Liver (tissue), 3 donors: ENCODE data around the gene RTL10.

Experiments
- CTCF ChIP-seq: fragments of 150-350 bp; IDR thresholded peaks from 2 replicates; pipeline ENCODE4 v1.5.1; 2017; ENCODE audit warnings: improper control_type of control experiment, low read depth, low read length; ENCODE audit not compliant: missing input control
- SP1 ChIP-seq: IDR thresholded peaks from 2 replicates; pipeline ENCODE4 v1.6.1; 2018; ENCODE audit warnings: antibody characterized with exemption, mild to moderate bottlenecking
- TF ChIP-seq, protein P1 (sequence below): IDR thresholded peaks from 2 replicates; pipeline ENCODE4 v1.6.1; 2016; ENCODE audit warnings: antibody characterized with exemption, mild to moderate bottlenecking
- donor health status: healthy.
- donor health status: healthy.

DNA sequence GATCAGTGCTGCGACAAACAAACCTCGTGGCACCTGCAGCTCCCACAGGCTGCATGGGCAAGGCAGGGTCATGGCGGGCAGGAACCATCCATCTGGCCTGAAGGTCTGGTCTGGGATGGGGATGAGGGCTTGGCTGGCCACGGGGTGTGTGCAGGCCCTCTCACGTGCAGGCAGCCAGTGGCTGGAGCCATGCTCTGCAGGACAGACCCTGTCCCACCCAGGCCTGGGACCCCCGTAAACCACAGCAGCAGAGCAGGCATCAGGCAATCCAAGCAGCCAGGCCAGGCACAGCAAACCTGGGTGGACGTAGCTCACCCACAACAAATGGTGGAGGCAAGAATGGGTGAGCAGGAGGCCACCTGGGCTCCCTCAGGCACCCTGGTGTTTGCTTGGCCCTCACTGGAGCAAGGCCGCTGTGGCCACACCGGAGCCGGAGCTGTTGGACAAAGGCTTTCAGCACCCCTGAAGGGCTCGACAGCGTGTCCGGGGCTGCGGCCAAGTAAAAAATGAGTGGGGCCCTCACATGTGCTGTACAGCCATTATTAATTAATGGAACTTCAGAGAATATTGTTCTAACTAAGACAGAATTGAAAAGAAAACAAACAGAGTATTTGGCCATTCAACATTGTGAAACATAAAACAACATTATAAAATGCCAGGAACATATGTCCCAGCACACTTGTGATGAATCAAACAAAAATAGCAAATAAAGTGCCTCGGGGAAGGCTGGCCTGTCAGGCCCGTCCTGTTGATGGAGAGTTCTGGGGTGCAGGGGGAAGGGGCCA is 24.0 kb upstream of the RTL10 start:
- TF ChIP-seq CTCF (no peak), SP1 (no peak)
- TF ChIP-seq, protein P1, sequence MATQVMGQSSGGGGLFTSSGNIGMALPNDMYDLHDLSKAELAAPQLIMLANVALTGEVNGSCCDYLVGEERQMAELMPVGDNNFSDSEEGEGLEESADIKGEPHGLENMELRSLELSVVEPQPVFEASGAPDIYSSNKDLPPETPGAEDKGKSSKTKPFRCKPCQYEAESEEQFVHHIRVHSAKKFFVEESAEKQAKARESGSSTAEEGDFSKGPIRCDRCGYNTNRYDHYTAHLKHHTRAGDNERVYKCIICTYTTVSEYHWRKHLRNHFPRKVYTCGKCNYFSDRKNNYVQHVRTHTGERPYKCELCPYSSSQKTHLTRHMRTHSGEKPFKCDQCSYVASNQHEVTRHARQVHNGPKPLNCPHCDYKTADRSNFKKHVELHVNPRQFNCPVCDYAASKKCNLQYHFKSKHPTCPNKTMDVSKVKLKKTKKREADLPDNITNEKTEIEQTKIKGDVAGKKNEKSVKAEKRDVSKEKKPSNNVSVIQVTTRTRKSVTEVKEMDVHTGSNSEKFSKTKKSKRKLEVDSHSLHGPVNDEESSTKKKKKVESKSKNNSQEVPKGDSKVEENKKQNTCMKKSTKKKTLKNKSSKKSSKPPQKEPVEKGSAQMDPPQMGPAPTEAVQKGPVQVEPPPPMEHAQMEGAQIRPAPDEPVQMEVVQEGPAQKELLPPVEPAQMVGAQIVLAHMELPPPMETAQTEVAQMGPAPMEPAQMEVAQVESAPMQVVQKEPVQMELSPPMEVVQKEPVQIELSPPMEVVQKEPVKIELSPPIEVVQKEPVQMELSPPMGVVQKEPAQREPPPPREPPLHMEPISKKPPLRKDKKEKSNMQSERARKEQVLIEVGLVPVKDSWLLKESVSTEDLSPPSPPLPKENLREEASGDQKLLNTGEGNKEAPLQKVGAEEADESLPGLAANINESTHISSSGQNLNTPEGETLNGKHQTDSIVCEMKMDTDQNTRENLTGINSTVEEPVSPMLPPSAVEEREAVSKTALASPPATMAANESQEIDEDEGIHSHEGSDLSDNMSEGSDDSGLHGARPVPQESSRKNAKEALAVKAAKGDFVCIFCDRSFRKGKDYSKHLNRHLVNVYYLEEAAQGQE: no peak
